T-helper 2 cell treated with Interferon-gamma antibody and Interleukin-4, amounts not matched to agents 5 μg/mL and 100 μg/mL, for 36 hours (primary cell): ENCODE measurements around the gene CFLAR.
"Not testable (repeated sequence)": the region's sequence is repeated elsewhere in the genome, so short reads cannot be mapped to it uniquely, and the experiment has no call there.

Experiments
- DNase-seq: peaks from one replicate; pipeline ENCODE4 v3.0.0; 2021; ENCODE audit warnings: low spot score
- H3K27ac Mint-ChIP-seq: one replicate; pipeline ENCODE4 v1.8.0; 2021; ENCODE audit warnings: mild to moderate bottlenecking, mixed read lengths
- H3K27me3 Mint-ChIP-seq: one replicate; pipeline ENCODE4 v1.8.0; 2021; ENCODE audit warnings: low read depth, mixed read lengths
- H3K36me3 Mint-ChIP-seq: one replicate; pipeline ENCODE4 v1.8.0; 2021; ENCODE audit warnings: low read depth, mixed read lengths
- H3K4me1 Mint-ChIP-seq: one replicate; pipeline ENCODE4 v1.8.0; 2021; ENCODE audit warnings: low read depth, mixed read lengths
- H3K4me3 Mint-ChIP-seq: one replicate; pipeline ENCODE4 v1.8.0; 2022; ENCODE audit warnings: mild to moderate bottlenecking, moderate library complexity, mixed read lengths
- H3K9me3 Mint-ChIP-seq: one replicate; pipeline ENCODE4 v1.8.0; 2021; ENCODE audit warnings: mixed read lengths

Gene CFLAR

DNA sequence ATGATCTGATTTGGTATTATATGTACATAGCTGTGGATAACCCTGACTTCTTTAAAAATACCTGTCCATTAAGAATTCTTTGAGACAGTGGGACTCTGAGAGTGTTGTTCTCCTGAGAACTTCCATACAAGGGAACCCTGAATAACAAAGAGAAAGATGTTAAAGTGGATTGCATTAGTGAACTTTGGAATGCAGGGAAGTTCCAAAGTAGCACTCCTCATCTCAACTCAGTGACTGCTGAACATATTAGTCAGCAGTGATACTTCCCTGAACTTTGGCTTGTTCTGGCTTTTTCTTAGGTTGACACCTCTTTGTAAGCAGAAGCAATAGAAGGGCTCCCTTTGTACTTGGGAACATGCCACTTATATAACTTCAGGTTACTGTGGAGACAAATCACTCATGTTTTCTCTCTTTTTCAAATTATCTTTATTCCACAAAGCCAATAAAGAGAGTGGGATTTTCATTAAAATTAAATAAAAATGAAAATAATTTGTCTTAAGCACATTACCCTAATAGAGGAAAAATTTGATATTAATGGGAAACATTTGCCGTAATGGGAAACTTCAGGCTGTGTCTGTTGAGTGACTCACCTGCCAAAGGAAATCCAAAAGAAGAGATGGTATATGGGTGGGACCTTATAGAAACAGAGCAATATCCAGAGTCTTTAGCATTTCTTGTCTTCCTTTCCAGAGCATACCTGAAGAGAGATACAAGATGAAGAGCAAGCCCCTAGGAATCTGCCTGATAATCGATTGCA, 33.3 kb downstream of the CFLAR start:
- Mint-ChIP-seq H3K4me3 (no peak overlapping the region), H3K36me3 (peaks cover 48% of the 10 kb centered on the region), H3K9me3 (no peaks in the 10 kb centered on the region), H3K4me1 (peaks cover 18% of the 10 kb centered on the region), H3K27me3 (no peaks in the 10 kb centered on the region), H3K27ac (no peak overlapping the region)
- DNase-seq = no peak

DNA sequence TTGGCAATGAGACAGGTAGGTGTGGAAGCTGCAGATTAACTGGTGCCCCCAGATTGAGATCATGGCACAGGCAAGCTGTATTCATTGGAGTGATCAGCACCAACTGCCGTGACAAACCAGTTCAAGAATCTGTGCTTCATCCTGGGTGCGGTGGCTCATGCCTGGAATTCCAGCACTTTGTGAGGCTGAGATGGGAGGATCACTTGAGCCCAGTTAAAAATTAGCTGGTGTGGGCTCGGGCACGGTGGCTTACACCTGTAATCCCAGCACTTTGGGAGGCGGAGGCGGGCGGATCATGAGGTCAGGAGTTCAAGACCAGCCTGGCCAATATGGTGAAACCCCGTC, 33.8 kb downstream of the CFLAR start:
- Mint-ChIP-seq H3K36me3 (peaks cover 54% of the 10 kb centered on the region), H3K4me1 (peaks cover 18% of the 10 kb centered on the region)
- H3K4me3 Mint-ChIP-seq, H3K9me3 Mint-ChIP-seq, DNase-seq, H3K27me3 Mint-ChIP-seq, H3K27ac Mint-ChIP-seq: not testable (repeated sequence)

DNA sequence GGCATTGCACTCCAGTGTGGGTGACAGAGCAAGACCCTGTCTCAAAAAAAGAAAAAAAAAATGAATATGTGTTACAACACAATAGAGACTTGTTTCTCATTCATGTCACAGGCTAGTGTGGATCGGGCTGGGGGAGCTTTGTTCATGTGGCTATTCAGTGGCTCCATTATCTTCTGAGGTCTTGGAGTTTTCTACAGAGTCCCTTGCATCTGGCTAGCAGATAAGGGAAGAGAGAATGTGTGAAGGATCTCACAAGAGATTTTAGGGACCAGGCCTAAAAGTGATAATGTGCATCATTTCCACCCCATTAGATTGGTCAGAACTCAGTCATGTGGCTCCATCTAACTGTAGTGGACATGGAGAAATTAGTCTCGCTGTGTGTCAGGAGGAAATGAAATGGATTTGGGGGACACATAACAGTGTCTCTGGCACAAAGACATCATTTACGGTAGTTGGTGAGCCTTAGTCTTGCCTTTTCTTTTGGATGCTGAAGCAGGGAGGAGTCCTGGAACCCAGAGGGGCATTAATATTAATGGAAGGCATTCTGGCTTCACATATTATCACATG, 34.6 kb downstream of the CFLAR start:
- no peak overlapping the region for H3K27ac Mint-ChIP-seq
- DNase-seq = no peak
- H3K27me3 Mint-ChIP-seq = no peaks in the 10 kb centered on the region
- H3K4me3 Mint-ChIP-seq = no peak overlapping the region
- no peaks in the 10 kb centered on the region for H3K9me3 Mint-ChIP-seq
- H3K36me3 Mint-ChIP-seq = peaks cover 54% of the 10 kb centered on the region
- peaks cover 16% of the 10 kb centered on the region for H3K4me1 Mint-ChIP-seq

DNA sequence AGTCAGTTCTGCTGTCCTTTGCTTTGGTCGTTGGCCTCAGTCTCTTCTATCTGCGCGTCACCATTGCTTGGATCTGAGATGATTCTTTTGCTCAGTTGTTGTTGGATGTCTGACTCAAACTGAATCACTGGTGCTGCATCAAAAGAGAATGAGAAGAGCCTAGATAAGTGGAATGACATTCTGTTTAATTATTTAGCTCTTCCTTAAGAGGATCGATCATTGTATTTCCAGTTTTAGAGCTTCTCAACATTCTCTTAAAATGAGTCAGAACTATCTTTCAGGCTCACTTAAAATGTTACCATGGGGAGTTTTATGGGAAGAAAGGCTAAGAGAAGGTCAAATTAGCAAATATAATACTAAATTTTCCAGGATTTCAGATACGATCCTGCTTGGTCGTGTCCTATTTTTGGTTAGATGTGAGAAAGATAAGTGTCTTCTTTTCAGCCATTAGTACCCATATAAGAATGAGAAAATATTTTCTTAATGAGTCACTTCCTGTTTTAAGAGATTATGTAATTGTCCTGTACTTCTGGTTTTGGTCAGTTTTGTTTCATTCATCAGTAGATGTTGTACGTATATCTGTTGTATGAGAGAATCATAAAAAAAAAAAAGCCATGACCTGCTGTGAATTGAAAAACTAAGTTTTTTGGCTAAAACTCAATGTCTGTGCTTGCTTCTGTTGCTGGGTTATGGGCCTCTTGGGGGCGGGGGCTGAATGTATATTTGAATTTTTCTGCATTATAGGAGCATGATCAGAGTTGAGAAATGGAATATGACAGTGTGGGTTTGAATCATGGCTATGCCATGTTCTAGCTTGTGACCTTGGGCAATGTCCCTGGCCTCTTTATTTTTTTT, 35.4 kb downstream of the CFLAR start:
- Mint-ChIP-seq H3K27ac (peak overlapping the region; percentile 62), H3K36me3 (peaks cover 55% of the 10 kb centered on the region), H3K27me3 (no peaks in the 10 kb centered on the region), H3K4me1 (peaks cover 16% of the 10 kb centered on the region), H3K4me3 (no peak overlapping the region), H3K9me3 (no peaks in the 10 kb centered on the region)
- no peak for DNase-seq

DNA sequence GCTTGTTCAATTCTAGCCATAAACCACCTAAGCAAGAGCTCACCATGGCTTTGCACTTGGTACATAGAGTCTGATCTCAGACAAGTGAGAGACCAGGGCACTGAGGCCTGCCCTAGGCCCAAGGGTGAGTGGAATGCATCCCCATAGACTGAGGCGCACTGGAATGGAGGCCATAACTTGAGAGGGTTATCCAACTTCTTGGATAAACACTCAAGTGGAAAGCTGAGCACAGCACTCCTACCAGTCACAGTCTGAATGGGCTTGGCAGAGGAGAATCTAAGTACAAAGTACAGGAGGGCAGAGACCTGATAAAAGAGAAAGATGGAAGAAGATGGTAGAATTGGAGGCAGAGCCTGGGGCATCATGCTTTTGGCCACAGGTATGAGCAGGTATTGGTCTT, 36.6 kb downstream of the CFLAR start:
- H3K27ac Mint-ChIP-seq = no peak overlapping the region
- peaks cover 16% of the 10 kb centered on the region for H3K4me1 Mint-ChIP-seq
- no peaks in the 10 kb centered on the region for H3K27me3 Mint-ChIP-seq
- no peak for DNase-seq
- H3K4me3 Mint-ChIP-seq = no peak overlapping the region
- H3K9me3 Mint-ChIP-seq = no peaks in the 10 kb centered on the region
- H3K36me3 Mint-ChIP-seq = peaks cover 53% of the 10 kb centered on the region

DNA sequence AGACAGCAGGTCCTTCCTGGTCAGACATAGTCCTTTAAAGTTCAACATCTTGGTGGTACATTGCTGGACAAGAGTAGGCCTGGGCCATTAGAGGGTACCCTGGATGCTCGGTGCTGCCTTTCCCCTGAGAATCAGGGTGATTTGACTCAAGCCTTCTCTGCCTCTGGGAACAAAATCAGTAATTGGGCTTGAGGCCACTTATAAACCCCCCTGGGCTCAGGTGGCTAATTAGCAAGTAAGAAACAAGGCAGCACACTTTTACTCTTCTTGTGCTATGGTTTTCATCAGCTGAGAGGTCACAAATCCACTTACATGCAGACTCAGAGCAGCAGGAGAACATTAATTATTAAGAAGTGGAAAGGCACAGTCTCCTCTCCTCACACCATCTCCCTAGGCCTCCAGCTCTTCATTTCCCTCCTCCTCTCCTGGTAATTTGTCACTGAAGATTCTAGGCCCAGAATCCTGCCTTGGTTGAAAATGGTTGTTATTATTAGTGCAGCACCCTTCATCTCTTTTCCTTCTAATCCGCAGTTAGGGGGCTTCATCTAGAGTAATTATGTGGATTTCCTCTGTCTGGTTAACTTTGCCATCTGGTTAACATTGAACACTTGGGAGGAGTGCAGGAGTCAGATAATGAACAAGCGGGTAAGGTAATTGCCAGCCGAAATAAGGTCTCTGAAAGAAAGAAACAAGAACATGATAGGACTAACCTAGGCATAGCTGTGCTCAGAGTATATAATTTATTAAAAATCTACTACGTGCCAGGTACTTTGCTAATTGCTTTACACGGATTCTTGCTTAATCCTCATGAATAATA, 37.2 kb downstream of the CFLAR start:
- no peaks in the 10 kb centered on the region for H3K9me3 Mint-ChIP-seq
- H3K4me1 Mint-ChIP-seq = peaks cover 21% of the 10 kb centered on the region
- peaks cover 57% of the 10 kb centered on the region for H3K36me3 Mint-ChIP-seq
- H3K4me3 Mint-ChIP-seq = no peak overlapping the region
- H3K27me3 Mint-ChIP-seq = no peaks in the 10 kb centered on the region
- H3K27ac Mint-ChIP-seq = no peak overlapping the region
- DNase-seq = no peak

DNA sequence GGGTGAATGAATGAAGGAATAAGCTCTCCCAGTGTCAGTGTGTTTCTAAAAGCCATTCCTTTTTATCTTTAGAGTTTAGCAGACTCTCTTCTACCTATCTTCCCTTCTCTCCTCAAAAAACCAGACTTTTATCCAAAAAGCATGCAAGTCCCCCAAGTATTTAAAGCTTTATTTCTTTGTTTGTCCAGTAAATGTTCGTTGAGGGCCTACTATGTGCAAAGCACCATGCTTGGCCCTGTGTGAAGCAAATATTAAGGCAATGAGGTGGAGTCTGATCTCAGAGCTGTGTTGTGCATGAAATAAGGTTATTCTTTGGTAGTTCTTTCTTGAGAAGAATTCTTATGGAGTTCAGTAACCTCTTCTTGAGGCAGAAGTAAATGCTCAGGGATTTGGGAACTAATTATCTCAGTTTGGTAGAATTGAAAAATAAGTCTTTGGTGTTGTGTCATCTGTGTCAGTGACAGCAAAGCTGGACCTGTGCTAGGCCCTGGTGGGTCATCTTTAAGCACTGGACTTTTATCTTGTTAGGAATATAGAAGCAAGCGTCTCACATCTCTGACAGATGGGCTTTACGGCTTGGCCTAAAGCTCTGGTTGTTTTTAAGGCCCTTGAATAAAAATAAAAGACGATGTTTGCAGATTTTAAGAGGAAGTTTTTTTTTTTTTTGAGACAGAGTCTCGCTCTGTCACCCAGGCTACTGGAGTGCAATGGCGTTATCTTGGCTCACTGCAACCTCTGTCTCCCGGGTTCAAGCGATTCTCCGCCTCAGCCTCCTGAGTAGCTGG, 38.8 kb downstream of the CFLAR start:
- DNase-seq = no peak
- Mint-ChIP-seq H3K27me3 (no peaks in the 10 kb centered on the region), H3K36me3 (peaks cover 49% of the 10 kb centered on the region), H3K4me3 (no peak overlapping the region), H3K27ac (peak overlapping the region; percentile 7), H3K9me3 (no peaks in the 10 kb centered on the region), H3K4me1 (peaks cover 22% of the 10 kb centered on the region)

DNA sequence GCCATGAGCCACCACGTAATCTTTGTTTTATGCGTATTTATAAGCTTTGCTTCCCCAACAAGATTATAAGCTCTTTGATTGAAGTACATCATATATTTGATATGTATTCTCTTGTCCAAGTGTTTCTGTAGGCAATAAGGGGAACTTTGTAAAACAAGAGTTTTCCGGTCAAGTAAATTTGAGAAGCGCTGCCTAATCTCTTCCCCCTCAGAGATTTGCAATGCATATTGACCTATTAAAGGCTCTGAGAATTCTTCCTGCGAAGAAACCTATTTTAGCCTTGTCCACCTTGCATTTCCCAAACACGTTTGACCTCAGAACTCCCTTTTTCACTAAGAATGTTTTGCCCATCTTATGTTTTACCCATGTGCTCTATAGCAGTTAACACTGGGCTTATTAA, 40.1 kb downstream of the CFLAR start:
- H3K4me1 Mint-ChIP-seq = peaks cover 15% of the 10 kb centered on the region
- no peak overlapping the region for H3K27ac Mint-ChIP-seq
- H3K27me3 Mint-ChIP-seq = no peaks in the 10 kb centered on the region
- H3K36me3 Mint-ChIP-seq = peaks cover 50% of the 10 kb centered on the region
- no peaks in the 10 kb centered on the region for H3K9me3 Mint-ChIP-seq
- no peak overlapping the region for H3K4me3 Mint-ChIP-seq
- no peak for DNase-seq

DNA sequence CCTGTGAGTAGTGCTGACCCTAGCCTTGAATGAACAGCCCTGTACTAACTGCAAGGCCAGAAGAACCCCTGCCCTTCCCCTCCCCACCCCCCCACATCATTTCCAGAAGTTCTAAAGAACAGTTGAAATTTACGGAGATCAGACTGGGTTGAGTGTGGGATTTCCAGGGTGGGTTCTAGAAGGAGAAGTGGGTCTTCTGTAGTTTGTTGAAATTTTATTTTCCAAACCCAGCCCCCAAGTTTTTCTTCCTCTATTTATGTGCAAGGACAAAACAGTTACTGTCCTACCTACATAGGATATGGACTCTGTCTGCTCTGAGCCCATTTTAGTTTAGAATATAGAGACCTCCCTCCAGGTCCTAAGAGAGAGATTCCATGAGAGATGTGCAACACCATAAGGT, 40.7 kb downstream of the CFLAR start:
- Mint-ChIP-seq H3K4me1 (peaks cover 9% of the 10 kb centered on the region), H3K4me3 (no peak overlapping the region), H3K36me3 (peaks cover 44% of the 10 kb centered on the region), H3K9me3 (no peaks in the 10 kb centered on the region), H3K27me3 (no peaks in the 10 kb centered on the region), H3K27ac (no peak overlapping the region)
- no peak for DNase-seq

DNA sequence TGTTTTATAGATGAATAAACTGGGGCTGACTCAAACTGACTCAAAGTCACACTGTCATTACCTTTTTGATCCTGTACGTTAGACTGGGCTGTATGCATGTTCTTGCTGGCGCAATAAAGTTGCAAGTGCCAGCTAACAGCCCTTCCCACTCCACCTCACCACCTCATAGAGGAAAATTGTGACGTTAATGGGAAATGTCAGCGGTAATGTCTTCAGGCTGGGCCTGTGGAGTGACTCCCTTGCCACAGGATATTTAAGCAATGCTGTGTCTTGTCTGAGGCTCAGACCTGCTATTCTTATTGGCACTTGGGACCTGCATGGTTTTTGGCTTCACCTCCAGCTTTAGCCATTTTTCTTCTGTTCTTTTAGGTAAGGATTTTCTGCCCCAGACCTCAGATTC, 41.7 kb downstream of the CFLAR start:
- Mint-ChIP-seq H3K4me1 (peaks cover 9% of the 10 kb centered on the region), H3K4me3 (no peak overlapping the region), H3K36me3 (peaks cover 46% of the 10 kb centered on the region), H3K27ac (peak overlapping the region; percentile 77), H3K9me3 (no peaks in the 10 kb centered on the region), H3K27me3 (no peaks in the 10 kb centered on the region)
- no peak for DNase-seq

DNA sequence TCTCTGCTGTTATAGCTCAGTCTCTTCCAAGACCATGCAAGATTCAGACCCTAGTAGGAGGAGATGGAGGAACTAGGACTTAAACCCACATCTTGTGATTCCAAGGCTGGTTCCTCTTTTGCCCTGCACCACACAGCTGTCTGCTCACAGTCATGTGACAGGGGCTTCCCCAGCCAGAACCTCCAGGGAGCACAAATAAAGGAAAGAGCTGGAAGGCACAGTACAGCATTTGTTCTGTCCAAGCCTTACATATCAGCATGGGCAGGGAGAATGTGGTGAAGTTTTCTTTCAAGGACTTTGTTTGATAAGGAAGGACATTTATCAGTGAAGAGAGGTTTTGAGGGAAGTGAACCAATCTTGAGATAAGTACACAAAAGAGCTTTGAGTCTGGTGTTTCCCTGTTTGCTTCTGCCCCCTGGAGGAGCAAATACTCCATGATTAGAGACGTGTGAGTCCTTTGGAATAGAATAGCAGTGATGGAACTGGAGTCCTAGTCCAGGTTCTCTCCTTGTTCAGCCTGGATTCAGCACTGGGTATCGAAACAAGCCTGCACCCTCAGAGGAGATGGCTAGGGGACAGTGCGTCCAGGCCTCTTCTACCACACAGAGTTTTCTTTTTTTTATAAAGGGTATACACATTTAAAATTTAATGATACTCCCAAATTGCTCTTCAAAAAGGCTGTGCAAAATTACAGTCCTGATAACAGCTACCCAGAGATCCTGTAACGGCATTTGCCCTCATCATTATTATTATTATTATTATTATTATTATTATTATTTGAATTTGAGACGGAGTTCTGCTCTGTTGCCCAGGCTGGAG, 42.4 kb downstream of the CFLAR start:
- H3K4me1 Mint-ChIP-seq = peaks cover 9% of the 10 kb centered on the region
- peak overlapping the region; percentile 77 for H3K27ac Mint-ChIP-seq
- no peaks in the 10 kb centered on the region for H3K27me3 Mint-ChIP-seq
- no peak overlapping the region for H3K4me3 Mint-ChIP-seq
- H3K36me3 Mint-ChIP-seq = peaks cover 50% of the 10 kb centered on the region
- H3K9me3 Mint-ChIP-seq = no peaks in the 10 kb centered on the region
- peak; percentile 35 for DNase-seq

DNA sequence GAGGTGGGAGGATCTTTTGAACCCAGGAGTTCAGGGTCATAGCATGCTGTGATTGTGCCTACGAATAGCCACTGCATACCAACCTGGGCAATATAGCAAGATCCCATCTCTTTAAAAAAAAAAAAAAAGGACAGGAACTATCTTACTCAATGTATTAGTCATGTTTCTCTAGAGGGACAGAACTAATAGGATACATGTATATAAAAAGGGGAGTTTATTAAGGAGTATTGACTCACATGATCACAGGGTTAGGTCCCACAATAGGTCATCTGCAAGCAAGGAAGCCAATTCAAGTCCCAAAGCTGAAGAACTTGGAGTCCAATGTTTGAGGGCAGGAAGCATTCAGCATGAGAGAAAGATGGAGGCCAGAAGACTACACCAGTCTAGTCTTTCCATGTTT, 48.2 kb downstream of the CFLAR start:
- Mint-ChIP-seq H3K9me3 (no peaks in the 10 kb centered on the region), H3K36me3 (peaks cover 62% of the 10 kb centered on the region), H3K4me3 (no peak overlapping the region), H3K27me3 (peaks cover 6% of the 10 kb centered on the region), H3K27ac (no peak overlapping the region), H3K4me1 (no peaks in the 10 kb centered on the region)
- DNase-seq = no peak
